LNCAP (cell line): Measurements from ENCODE around the gene MARS1.

Source experiments
- CTCF ChIP-seq: fragments of 450-650 bp; IDR thresholded peaks from 2 replicates; pipeline ENCODE4 v1.5.1; 2017; ENCODE audit warnings: mild to moderate bottlenecking

The MARS1 gene

GRCh38 chr12:57460841-57461275, 27.0 kb upstream of the MARS1 start:
- TF ChIP-seq CTCF, result no peak

DNA sequence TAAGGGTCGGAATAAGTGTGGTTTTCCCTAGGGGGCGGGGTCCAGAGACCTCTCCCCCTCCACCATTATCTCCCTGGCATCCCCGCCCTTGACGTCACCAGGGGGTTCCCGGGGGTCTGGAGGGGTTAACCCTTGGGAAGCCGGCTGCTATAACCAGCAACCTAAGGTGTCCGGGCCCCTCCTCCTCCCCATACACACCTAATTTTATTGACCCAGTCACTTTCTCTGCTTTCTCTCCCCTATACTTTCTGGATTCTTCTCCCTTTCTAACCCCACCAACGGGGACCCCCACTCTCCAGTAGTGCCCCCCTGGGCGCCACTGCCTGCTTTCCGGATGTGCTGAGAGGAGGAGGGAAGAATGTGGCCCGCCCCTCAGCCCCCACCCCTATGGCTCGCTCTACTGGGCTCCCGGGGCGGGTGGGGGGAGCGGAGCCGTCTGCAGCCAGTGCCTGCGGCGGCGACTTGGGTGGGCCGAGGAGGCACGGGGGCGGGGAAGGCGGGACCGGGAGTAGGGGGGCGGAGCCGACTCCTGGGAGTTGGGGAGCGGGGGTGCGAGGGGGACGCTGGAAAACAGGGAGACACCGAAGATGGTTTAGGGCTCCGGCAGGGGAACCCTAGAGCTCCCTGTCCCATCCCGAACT, 26.5 kb upstream of the MARS1 start:
- TF ChIP-seq CTCF, result no peak

DNA sequence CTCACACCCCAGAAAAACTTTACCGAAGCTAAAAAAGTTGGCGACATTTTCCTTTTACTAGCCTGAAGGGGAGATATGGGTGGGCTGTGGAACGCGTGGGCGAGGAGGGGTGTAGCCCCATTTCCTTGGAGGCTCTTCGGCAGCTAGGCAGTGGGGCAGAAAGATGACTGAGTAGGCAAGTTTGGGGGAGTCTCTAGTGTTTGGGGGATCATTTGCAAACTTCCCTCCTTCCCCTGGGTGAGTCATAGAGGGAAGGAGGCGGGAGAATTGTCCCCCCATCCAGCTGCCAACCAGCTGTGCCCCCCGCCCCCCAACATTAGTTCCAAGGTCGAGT, 26.0 kb upstream of the MARS1 start:
- no peak for TF ChIP-seq CTCF

- peak; percentile 97 for TF ChIP-seq CTCF
These were observed 25.5 kb upstream of the MARS1 start for GRCh38 chr12:57462251-57462911.

- no peak; the same call in 1 of the 2 replicates for TF ChIP-seq CTCF
These were observed 25.0 kb upstream of the MARS1 start for GRCh38 chr12:57462912-57463253.

GRCh38 chr12:57464569-57464968, 23.3 kb upstream of the MARS1 start:
- TF ChIP-seq CTCF, result no peak

DNA sequence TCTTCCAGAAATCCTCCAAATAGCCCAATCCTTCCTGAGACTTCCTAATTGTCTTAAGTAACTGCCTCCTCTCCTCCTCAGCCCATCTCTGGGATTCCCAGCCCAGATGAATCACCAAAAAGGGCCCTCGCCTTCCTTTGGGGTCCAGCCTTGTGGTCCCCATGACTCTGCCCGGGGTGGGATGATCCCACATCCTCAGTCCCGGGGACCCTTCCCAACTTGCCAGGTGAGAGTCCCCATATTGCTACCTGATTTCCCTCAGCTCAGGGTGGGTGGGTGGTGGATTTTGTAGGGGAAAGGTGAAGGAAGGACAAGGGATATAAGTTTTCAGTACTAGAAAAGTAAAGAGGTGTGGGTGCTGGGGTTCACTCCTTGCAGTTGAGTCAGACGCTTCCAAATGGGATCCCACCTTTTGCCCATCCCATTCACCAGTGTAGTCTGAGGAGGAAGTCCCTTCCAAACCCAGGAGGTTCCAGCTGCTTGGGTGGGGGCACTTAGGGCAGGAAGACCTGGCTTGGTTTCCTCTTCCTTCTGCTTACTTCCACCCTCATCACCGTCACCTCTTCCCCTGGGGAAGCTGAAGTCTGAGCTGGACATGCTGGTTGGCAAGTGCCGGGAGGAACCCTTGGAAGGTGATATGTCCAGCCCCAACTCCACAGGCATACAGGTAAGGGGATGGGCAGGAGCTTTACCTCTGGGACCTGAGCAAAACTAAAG, 22.7 kb upstream of the MARS1 start:
- no peak for TF ChIP-seq CTCF
